HuH-7.5 (cell line): ENCODE data around the gene ABLIM1.
A peak's percentile ranks its signal among the peaks of the same experiment; 100 is the strongest.

Experiments
- DNase-seq: peaks from one replicate; pipeline ENCODE4 v3.0.0; 2011; ENCODE audit warnings: low spot score

The ABLIM1 gene

DNA sequence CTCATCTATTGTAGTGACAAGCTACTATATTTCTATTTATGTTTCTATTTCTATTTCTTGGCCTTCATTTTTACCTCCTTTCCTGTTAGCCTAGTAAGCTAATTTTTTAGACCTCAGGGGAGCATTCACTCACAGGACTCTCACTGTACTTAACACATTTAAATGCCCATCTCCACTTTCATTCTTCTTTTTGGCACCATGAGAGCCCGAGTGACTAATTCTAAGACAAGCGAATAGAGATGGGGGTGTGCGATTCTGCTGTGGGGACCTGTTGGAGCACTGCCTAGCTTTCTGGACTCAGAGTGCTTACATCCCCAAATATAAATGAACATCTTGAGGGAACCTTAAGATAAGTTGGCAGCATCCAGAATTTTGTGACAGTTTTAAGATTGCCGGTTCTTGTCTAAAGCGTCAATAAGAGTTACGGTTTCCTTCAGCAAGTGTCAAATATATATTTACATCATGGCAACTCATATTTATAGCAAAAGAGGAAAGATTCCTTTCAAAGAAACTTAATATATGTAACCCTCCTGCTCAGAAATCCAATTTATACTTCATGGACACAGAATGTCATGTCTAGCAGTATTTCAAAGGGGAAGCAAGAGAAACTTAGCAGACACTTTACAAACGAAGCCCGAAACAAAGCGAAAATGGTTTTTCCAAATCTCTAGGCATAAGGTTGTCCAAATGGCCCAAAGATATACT, 199.7 kb downstream of the ABLIM1 start:
- DNase-seq: no peak

DNA sequence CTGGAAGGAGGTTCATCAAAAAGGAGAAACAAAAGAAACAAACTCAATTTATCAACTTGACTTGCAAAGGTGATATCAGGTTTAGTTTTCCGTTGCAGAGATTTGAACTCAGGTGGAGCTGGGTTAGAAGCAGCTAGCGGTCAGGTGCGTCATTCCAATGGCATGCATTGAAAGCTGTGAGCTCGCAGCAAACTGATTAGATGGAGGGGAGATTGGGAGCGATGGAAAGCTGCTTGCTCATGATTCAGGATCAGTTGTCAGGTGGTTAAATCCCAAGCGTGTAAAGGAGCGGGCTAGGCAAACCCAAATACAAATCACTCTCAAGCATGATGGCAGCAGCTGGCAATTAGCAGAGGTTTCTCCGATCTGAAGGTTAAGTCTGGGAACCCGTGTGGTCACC, 204.5 kb downstream of the ABLIM1 start:
- DNase-seq: no peak

DNA sequence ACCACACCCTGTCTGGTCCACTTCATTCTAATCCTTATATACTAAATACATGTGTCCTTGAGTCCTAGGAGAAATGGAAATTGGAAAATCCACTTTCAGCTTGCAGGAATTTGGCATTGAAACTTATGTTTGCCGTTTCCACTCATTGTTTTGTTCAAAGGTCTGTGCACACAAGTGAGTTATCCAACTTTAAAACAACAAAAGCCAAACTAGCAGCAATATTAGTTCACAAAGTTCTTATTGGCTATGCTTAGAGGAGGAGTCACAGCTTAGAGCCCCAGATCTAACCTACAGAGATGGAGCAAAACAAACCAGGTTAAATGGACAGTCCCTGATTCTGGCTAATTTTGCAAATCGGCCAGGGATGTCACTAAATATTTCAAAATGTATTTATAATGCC, 209.2 kb downstream of the ABLIM1 start:
- DNase-seq: no peak

DNA sequence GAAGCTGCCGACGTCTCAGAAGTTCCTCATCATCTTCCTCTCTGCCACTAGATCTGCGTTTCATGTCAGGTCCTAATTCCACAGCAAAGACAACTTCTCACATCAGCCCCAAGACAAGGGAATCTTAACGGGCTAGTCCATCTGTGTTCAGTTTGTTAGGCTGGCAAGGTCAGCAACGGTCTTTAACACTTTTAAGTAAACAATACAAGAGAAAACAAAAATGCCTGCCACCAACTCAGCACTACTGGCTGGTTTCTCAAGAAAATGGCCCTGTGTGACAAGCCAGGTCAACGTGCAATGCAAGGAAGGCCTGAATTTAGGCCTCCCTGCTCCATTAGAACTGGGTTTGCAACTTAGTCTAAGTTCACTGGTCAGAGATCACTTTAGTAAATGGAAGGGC, 212.7 kb downstream of the ABLIM1 start:
- DNase-seq: no peak

DNA sequence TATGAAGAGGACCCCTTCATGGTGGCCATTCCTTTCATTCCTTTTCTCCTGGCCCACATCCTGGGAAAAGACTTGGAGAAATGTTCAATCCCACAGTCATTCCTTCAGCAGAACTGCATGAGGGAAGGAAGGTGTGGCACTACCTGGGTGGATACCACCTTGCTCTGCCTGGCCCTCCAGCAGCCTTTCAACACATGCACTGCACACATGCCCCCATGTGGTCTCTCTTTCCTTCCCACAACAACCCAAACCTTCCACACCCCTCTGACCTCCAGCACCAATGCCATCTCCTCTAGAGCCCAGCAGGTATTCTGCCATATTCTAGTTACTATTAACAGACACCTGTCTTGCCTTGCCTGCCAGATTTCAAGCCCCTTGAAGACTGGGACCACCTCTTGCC, 213.3 kb downstream of the ABLIM1 start:
- no peak for DNase-seq

DNA sequence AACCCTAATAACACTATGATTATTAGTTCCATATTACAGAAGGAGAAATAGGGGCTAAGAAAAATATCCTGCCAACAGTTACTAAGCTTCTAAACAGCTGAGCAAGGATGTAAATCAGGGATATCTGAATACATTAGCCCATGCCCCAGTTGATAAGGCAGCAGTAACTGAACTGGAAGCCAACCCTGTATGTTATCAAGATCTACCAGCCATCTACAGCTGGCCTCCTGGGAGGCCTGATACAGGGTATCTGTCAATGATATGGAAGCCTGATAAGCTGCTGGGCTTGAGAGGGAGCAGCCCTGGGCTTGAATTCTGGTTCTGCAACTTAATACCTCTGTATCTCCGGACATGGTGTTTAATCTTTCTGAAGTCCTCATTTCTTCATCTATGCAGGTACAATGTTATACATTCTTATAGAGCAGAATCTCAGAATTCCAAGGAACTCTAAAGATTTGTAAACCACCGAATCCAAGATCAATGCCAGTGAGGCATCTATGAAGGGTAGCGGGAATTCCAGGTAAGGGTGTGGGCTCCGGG, 215.9 kb downstream of the ABLIM1 start:
- DNase-seq: no peak

DNA sequence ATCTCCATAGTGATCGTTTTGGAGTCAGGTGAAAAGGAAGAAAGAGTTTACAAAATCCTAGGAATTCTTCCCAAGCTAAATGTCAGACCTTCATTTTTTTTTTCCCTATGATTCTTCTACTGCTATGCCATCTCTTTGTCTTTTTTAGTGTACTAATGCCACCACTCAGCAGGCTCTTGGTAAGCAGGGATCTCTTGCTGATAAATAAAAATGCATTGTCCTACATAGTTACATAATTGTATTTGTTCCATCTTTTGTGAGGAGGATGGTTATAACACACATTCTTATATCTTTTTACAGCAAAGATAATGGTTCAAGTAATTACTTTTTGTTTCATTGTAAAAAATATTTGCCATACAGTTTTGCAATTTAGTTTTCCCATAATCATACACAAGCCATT, 217.0 kb downstream of the ABLIM1 start:
- no peak for DNase-seq

DNA sequence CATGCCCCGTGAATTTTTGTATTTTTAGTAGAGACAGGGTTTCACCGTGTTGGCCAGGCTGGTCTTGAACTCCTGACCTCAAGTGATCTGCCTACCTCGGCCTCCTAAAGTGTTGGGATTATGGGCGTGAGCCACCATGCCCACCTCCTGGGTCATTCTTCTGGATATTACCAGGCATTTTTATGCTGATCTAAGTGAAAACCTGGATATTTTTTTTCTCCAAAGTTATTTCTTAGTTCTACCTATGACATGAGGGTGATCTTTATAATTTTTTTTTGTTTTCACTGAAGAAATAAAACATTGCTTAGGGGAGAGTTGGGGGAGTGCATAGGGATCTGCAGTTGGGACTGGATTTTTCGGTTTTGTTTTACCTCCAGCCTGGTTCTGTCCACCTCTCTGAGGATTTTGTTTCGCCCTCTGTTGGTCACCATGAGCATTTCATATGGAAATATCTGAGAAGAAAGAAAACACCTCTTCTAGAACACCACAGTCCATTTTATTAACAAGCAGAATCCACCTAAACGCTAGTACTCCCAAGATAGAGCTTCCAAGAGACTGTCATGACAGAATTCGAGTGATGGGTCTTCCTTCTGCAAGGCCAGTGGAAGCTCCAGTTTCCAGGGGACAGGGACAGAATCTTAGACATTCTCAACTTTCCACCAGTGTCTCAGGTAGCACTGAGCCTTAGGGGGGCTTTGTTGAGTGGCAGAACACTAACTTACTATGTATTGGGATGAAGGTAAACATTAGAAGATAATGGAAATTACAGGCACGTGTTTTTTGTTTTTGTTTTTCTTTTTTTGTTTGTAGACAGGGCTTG, 220.4 kb downstream of the ABLIM1 start:
- peak; percentile 32 for DNase-seq

DNA sequence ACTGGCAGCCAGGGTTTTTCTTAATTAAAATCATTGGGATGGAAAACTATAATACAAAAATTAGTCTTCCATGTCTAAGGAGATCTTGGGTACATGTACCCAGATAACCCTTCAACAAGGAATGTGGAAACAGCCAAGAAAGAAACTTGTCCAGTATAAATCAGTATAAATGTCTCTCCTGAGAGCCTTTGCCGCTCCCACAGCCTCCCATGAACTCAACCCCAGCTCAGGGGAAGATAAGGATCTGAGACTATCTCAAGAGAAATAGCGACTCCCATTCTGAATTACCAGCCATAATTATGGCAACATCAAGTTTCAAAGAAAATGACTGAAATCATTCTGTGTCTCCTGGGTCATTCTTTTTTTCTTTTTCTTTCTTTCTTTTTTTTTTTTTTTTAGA, 221.1 kb downstream of the ABLIM1 start:
- DNase-seq: no peak

DNA sequence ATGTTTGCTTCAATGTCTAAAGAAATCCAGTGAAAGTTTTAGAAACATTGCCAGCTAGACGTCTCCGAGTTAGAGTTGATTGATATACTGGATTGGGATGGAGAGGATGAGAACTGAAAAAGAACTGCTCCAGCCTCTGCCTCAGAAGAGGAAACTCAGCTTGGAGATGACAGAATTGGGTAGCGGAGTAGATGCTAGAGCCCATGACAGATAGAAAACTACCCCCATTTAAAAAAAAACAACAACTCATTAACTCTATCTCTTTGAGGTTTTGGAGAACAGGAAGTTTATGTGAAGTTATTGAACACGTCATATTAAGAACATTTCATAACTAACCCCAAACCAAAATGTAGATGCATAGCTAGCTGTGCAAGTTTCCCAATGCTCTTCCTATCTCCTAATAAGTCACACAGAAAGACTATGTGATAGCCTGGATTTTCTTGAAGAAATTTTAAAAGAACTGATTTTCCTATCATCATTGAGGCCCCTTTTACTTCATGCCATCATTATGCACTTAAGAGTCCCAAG, 225.4 kb downstream of the ABLIM1 start:
- no peak for DNase-seq

DNA sequence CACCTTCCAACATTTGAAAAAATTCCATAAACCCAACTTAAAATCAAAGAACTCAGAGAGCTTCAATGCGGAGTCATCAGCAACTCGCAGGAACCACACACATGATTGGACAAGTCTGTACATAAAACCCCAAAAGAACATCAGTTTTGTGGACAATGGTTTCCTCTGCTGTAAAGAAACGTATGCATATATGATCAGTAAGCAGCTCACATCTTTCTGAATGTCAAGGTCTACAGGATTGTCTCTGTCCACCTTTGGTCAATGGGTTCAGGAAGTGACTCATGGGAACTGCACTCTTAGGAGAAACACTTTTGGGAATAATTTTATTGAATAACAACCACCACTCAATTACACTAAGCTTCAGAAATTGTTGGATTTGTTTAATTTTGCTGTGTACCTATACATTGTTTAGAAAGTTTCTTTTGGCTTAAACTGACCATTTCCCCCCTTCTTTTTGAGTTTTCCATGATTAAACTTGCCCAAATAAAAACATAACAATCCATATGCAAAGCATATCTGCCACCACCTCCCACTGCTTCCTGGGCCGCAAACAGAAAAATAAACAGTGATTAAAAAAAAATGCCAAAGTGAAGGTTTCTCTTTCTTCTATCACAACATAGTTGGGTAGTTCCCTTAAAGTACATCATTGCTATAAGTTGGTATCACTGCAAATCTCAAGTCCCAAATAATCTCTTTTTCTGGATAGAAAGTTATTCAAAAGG, 226.5 kb downstream of the ABLIM1 start:
- DNase-seq: no peak

DNA sequence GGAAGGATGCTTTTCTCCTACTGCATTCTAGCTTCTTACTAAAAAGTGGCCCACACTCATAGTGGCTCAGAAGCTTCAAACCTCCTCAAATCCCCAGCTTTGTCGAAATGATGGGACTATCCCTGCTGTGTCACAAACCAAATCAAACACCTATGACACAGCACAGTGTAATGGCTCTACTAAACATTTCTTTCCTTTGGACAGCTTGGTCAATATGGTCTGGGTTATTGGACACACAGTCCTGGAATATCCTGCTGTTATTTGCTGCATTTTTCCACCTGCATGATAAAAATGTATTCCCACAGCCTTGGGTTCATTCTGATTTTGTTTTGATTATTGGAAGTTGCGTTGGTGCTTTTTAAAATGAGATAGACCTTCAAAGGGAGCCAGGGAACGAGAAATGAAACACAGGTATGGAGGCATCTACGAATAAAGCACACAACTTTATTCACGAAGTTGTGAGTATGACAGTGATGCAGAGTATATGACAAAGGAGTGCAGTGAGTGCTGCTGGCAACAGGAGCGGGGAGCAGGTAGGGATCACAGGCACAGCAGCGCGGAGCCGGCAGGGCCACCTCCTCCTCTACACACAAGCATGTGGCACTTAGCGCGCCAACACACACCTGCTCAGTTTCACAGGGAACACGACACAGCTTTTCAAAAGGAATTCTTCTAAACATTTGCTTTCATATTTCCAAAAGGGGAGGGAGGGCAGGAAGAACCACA, 227.2 kb downstream of the ABLIM1 start:
- no peak for DNase-seq

DNA sequence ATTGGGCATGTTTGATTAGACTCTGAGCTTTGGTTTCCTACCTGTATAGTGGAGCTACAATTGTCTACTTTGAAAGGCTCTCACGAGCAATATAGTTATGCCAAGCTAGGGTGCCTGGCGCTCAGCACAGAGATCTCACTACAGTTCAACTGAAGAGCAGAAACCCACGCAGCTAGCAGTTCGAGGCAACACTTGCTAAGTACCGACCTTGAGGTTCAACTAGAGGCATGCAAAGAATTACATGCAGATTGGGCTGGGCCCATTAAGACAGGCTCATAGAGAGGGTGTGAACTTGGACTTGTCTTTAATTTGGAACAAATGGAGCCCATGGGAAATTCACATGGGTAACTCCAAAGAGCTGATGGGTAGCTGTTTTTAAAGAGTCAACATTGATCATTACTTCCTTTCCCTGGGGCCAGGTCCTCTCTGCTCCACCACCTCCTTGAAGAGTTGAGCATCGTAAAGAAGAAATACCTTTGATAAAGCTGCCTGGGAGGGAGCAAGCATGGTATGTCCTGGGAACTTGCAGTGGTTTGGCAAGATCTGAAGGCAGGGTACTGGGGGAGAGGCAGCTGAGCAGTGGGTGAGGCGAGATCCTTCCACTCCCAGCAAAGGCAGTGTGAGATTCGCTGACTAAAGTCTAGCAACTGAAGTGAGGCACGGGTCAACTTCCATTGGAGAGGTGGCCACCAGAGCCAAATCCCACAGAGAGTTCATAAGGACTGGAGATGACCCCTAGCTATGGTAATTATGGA, 228.3 kb downstream of the ABLIM1 start:
- no peak for DNase-seq

DNA sequence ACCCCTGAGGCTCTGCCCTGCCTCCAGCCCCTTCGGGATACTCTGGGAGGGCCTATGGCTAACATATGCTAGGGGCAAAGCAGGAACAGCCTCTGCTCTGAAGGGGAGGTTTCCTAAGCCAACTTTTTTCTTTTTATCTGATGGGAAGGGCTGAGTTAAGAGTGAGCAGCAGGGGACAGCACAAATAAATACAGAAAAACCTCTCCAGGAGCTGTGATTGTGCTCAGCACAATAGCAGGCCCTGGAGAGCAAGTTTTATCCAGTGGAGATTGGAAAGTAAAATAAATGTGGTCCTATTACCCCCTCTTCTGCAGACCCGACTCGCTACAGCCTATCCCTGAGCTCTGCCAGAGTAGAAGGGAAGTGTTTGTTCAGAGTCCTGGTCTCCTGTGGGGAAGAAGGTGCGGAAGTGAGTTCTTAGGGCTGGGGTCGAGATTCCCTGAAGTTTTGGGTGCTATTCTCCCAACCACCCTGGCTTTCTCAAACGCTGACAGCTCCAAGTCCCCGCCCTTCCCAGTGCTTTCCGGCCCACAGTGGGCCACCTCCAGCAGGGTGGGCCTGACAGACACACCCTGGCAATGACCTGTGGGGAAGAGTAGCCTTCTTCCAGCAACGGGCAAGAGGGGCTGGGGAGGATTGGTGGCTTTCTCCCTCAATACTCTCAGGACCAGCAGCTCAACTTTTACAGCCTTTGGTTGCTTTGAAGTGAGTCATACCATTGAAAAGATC, 230.8 kb downstream of the ABLIM1 start:
- DNase-seq: no peak

DNA sequence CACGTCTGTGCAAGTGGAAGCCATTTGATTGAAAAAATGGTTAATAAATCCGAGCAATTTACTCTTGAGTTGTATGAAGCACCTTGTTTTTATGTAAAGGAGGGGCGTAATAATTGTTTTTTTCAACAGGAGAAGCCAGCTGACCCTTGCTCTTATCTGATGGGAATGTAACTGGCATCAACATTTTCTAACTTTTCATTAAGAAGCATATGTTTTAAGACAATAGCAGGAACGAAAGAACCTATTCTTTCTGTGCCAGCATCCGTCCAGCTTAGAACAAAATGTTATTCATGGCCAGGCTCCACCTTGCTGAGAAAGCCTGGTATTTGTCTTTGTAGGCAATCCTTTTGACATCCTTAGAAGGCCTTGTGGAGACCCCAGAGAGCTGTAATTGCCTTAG, 231.6 kb downstream of the ABLIM1 start:
- no peak for DNase-seq

DNA sequence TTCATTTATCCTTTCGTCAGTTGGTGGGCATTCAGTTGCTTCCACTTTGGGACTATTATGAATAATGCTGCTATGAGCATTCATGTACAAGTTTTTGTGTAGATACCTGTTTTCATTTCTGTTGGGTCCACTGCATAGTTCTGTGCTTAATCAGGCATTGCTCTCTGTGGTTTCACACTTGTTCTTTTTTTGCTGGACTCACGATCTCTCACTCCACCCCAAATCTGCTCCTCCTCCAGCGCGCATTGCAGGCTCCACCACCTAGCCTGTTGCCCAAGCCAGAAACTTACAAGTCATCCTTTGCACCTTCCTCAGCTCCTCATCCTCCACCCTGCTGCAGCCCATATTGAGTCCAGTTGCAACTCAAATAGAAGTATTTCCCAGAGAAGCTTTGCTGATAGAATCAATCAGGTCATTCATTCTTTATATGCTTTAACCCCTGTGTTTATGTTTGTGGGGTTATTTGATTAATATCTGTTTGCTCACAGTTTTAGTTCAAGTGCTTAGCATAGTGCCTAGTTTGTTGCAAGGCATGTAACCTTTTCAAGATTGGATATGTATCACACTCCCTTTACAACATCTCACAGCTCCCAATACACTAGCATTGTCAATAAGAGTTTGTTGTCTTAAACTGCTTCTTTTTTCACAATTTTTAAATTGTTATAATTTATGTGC, 237.1 kb downstream of the ABLIM1 start:
- no peak for DNase-seq

DNA sequence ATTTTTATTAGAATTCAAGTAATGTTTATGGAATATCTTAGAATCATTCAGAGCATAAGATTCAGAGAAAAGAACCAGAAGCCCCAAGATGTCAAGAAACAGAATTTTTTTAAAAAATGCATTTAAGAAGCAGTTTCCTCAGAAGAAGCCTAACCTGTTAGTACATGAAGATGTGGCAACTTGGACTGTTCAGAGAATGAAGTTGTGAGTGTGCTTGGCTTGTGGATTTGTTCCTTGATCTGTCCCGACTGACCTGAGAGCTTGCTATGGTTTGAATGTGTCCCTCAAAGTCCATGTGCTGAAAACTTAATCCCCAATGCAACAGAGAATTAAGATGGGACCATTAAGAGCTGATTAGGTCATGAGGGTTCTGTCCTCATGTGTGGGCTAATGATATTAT, 240.0 kb downstream of the ABLIM1 start:
- DNase-seq: no peak

DNA sequence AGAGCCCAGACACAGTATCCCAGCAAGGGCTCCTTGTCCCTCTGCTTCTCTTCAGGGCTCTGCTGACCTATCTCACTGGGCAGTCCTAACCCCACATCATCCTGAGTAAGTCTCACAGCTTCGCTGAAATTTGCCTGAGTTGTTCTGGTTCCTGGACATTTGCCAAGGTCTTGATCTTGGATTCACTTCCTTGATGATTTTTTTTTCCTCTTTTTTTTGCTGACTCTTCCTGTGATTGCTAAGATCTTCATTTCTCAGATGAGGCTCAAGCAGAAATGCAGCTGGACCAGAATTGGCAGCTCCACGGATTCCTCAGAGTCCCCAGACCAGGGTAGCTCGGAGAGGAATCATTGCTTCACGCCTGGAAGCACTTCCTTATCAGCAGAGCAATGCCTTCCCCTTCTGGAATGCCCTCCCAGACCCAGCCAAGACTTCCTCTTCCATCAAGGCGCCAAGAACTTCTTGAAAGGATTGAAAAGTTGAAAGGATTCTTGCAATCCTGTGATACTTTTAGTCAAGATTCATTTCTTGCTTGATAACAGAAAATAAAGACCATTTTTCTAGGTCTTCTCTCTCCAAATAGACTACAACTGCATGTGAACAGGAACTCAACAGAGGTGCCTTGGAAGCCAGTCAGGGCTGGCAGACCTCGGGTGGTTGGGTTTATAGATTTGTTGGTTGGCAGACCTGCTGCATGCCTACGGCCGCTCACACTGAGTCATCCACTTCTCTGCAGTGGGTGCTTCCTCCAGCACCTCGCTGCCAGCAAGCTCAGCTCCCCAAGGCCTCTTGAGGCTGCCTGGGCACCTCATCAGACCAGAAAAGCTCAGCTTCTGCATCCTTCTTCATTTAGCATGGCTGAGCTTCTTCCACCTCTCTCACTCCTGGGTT, 244.9 kb downstream of the ABLIM1 start:
- DNase-seq: no peak

DNA sequence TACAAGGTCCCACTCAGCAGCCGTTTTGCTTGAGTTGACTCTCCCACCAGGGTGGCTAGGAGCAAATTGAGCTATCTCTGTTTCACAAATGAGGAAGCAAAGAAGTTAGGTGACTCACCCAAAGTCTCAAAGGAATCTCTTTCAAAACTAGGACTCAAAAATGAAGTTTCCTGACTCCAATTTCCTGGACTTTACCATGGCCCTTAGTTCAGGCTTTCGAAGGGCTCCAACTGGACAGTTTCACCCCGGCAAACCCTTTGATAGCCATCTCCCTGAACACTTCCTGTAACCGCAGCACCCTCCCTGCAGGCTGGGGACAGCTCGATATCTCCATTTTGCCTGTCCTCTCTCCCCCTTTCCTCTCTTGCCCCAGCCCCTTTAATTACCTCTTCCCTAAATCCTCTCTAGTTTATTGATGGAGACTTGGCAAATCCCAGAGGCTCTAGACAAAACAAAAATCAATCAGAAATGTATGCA, 249.1 kb downstream of the ABLIM1 start:
- DNase-seq: no peak
